Activated CD4-positive, alpha-beta T cell treated with anti-CD3 and anti-CD28 coated beads, Interleukin-2, amount 50 U/mL, for 16 hours (primary cell): ENCODE data around the gene ZBTB20.
A peak's percentile ranks its signal among the peaks of the same experiment; 100 is the strongest.

ENCODE experiments used
- DNase-seq: peaks from one replicate; pipeline ENCODE4 v3.0.0-alpha.2; 2020

The ZBTB20 gene

GRCh38 chr3:114504941-114505628 lies 642.0 kb downstream of the ZBTB20 start:
- DNase-seq: peak; percentile 27

GRCh38 chr3:114502204-114502603 lies 644.9 kb downstream of the ZBTB20 start:
- DNase-seq: no peak

GRCh38 chr3:114499976-114500375 lies 647.1 kb downstream of the ZBTB20 start:
- peak; percentile 29 for DNase-seq

- no peak for DNase-seq
Measured at GRCh38 chr3:114498539-114499370, 648.3 kb downstream of the ZBTB20 start.

GRCh38 chr3:114496874-114497273 lies 650.2 kb downstream of the ZBTB20 start:
- no peak for DNase-seq

- no peak for DNase-seq
Measured at GRCh38 chr3:114496466-114496865, 650.6 kb downstream of the ZBTB20 start.

GRCh38 chr3:114496021-114496434 lies 651.1 kb downstream of the ZBTB20 start:
- DNase-seq: no peak

- DNase-seq: no peak
Measured at GRCh38 chr3:114494498-114494897, 652.6 kb downstream of the ZBTB20 start.

GRCh38 chr3:114490829-114491228 lies 656.3 kb downstream of the ZBTB20 start:
- DNase-seq: no peak

GRCh38 chr3:114487502-114487901 lies 659.6 kb downstream of the ZBTB20 start:
- no peak for DNase-seq

- DNase-seq: no peak
Measured at GRCh38 chr3:114484919-114485318, 662.2 kb downstream of the ZBTB20 start.

GRCh38 chr3:114481113-114481512 lies 666.0 kb downstream of the ZBTB20 start:
- DNase-seq: no peak

- DNase-seq: no peak
Measured at GRCh38 chr3:114480442-114480841, 666.6 kb downstream of the ZBTB20 start.

- DNase-seq: no peak
Measured at GRCh38 chr3:114478801-114479200, 668.3 kb downstream of the ZBTB20 start.

- DNase-seq: no peak
Measured at GRCh38 chr3:114476511-114476910, 670.6 kb downstream of the ZBTB20 start.

- no peak for DNase-seq
Measured at GRCh38 chr3:114471478-114471877, 675.6 kb downstream of the ZBTB20 start.

- no peak for DNase-seq
Measured at GRCh38 chr3:114469070-114469469, 678.0 kb downstream of the ZBTB20 start.

GRCh38 chr3:114466816-114467215 lies 680.3 kb downstream of the ZBTB20 start:
- DNase-seq: no peak

GRCh38 chr3:114466251-114466650 lies 680.8 kb downstream of the ZBTB20 start:
- DNase-seq: no peak

- no peak for DNase-seq
Measured at GRCh38 chr3:114464548-114464947, 682.5 kb downstream of the ZBTB20 start.

GRCh38 chr3:114462750-114463149 lies 684.3 kb downstream of the ZBTB20 start:
- DNase-seq: no peak

- no peak for DNase-seq
Measured at GRCh38 chr3:114460459-114460858, 686.6 kb downstream of the ZBTB20 start.

GRCh38 chr3:114456742-114457141 lies 690.3 kb downstream of the ZBTB20 start:
- no peak for DNase-seq

GRCh38 chr3:114455432-114455831 lies 691.7 kb downstream of the ZBTB20 start:
- DNase-seq: no peak
